Activated gamma-delta T cell (primary cell): ENCODE results near the gene CDH23.

ENCODE experiments used
- DNase-seq: peaks from one replicate; lab custom pipeline; 2025; lab: John Stamatoyannopoulos, UW

CDH23 gene

GRCh38 chr10:71467161-71467560 is 70.4 kb downstream of the CDH23 start:
- DNase-seq: no peak

GRCh38 chr10:71467569-71468362 is 71.0 kb downstream of the CDH23 start:
- no peak for DNase-seq

GRCh38 chr10:71468363-71469094 is 71.8 kb downstream of the CDH23 start:
- DNase-seq: no peak

- DNase-seq: no peak
These were observed 74.3 kb downstream of the CDH23 start for GRCh38 chr10:71471006-71471405.

- no peak for DNase-seq
These were observed 75.2 kb downstream of the CDH23 start for GRCh38 chr10:71471957-71472365.

GRCh38 chr10:71472466-71472865 is 75.7 kb downstream of the CDH23 start:
- DNase-seq: no peak

GRCh38 chr10:71472912-71473311 is 76.2 kb downstream of the CDH23 start:
- no peak for DNase-seq

- DNase-seq: no peak
These were observed 77.2 kb downstream of the CDH23 start for GRCh38 chr10:71473671-71474599.

- no peak for DNase-seq
These were observed 78.1 kb downstream of the CDH23 start for GRCh38 chr10:71474702-71475242.

- DNase-seq: no peak
These were observed 78.6 kb downstream of the CDH23 start for GRCh38 chr10:71475243-71475871.

GRCh38 chr10:71476228-71477011 is 79.7 kb downstream of the CDH23 start:
- no peak for DNase-seq

GRCh38 chr10:71478173-71478572 is 81.5 kb downstream of the CDH23 start:
- no peak for DNase-seq

- DNase-seq: no peak
These were observed 82.2 kb downstream of the CDH23 start for GRCh38 chr10:71478813-71479365.

- DNase-seq: no peak
These were observed 83.1 kb downstream of the CDH23 start for GRCh38 chr10:71479831-71480230.

GRCh38 chr10:71480662-71481061 is 83.9 kb downstream of the CDH23 start:
- no peak for DNase-seq

GRCh38 chr10:71481746-71482410 is 85.2 kb downstream of the CDH23 start:
- no peak for DNase-seq

- DNase-seq: no peak
These were observed 85.9 kb downstream of the CDH23 start for GRCh38 chr10:71482620-71483019.

- no peak for DNase-seq
These were observed 86.4 kb downstream of the CDH23 start for GRCh38 chr10:71483135-71483534.

GRCh38 chr10:71483885-71484751 is 87.4 kb downstream of the CDH23 start:
- no peak for DNase-seq
